Naive thymus-derived CD8-positive, alpha-beta T cell (primary cell): ENCODE results near the gene PRXL2B. TPM values are rescaled to one million over a fixed set of nuclear protein-coding genes. Genes with fewer than 3 reads are reported as not detected.

Experiments used
- ATAC-seq, 2 donors: fragments of 150-1000 bp; cut with Tn5 transposase in 1 of 2; sonication (Bioruptor Pico), chemical (Tn5 transposase) in 1 of 2; 1 replicate in 1 of 2; 2 replicates in 1 of 2; pipeline ENCODE4 v1.10.0; 2021; ENCODE audit warnings: mild to moderate bottlenecking in 2 of 2, moderate library complexity in 2 of 2
- POLR2A ChIA-PET: fragments of 350-600 bp; sonication (Branson Sonifier 250); formaldehyde crosslinking; loops from one replicate; lab custom pipeline; 2021; ENCODE audit warnings: antibody characterized with exemption; lab: Charles Lee
- DNase-seq, 10 donors: peaks; one replicate each; pipeline versions ENCODE4 v3.0.0 to v3.0.0-alpha.2; 2020 to 2022
- H3K27ac Mint-ChIP-seq, 10 donors: one replicate each; pipeline ENCODE4 v1.8.0; 2020 to 2022; ENCODE audit warnings: mild to moderate bottlenecking in 10 of 10, mixed read lengths in 10 of 10, moderate library complexity in 4 of 10, inconsistent platforms in 1 of 10
- H3K27me3 Mint-ChIP-seq, 5 donors: one replicate each; pipeline ENCODE4 v1.8.0; 2021 to 2022; ENCODE audit warnings: mixed read lengths in 5 of 5
- H3K36me3 Mint-ChIP-seq, 3 donors: one replicate each; pipeline ENCODE4 v1.8.0; 2020 to 2022; ENCODE audit warnings: mixed read lengths in 3 of 3, mild to moderate bottlenecking in 2 of 3, inconsistent platforms in 1 of 3
- H3K4me1 Mint-ChIP-seq, 4 donors: one replicate each; pipeline ENCODE4 v1.8.0; 2021 to 2022; ENCODE audit warnings: mixed read lengths in 4 of 4
- H3K4me3 Mint-ChIP-seq, 10 donors: one replicate each; pipeline ENCODE4 v1.8.0; 2020 to 2022; ENCODE audit warnings: mild to moderate bottlenecking in 10 of 10, mixed read lengths in 10 of 10, moderate library complexity in 6 of 10, inconsistent platforms in 1 of 10
- H3K9me3 Mint-ChIP-seq, 9 donors: one replicate each; pipeline ENCODE4 v1.8.0; 2020 to 2022; ENCODE audit warnings: mixed read lengths in 9 of 9, mild to moderate bottlenecking in 3 of 9, inconsistent platforms in 1 of 9, moderate library complexity in 1 of 9
- polyA plus RNA-seq, 3 donors: library from polyadenylated mRNA; unstranded; fragments of 300-500 nt; fragmentation: Illumina TruSeq; gene quantifications; one replicate each; pipeline ENCODE4 v1.2.3, GENCODE V29; 2021
- total RNA-seq, 8 experiments: library from RNA in 2 of 8; stranded (reverse) in 2 of 8; gene quantifications; one replicate each; pipeline ENCODE4 v1.2.3 and lab custom pipeline; 2021 to 2026

Gene PRXL2B
- total and polyA plus RNA-seq, 5 experiments from 2014 or later = 20.6 to 45.4 (median 37.5) TPM

DNA sequence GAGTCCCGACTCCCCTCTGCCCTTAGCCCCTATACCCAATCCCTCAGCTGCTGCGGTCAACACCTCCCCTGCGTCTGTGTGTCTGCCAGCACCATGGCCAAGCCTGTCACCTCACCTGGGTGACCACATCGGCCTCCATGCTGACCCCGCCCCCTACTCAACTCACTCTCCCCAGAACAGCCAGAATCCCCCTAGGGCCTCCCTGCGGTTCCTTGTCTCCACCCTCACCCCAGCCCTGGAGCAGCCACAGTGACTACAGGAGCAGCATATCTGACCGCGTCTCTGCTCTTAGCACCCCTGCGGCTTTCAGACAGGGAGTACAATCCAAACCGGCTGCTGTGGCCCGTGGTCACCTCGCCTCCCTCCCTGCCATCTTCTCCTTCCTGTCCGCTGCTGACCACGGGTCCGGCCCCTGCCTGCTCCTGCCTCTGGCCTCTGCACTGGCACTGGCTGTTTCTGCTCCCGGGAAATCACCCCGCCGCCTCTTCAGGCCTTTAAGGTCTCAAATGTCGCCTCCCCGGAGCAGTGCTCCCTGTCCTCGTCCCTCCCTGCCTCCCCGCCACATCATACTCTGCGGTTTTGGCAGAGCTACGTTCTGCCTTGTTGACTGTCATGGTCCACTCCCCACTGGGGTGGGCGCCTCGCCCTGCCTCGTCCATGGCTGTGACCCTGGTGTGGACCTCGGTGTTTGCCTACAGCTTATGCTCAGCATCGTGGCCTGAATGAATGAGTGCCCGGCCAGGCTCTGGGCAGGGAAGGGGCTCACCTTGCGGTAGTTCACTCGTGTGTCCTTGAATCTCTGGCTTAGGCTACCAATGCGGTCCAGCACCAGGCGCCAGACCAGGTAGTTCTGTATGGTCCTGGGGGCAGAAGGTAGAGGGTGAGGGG is 11.1 kb downstream of the PRXL2B start:
- Mint-ChIP-seq H3K27me3 (peaks cover 0 to 4% (median 1%) of the 10 kb centered on the region in 5 donors), H3K36me3 (no peaks in the 10 kb centered on the region), H3K27ac (peak overlapping the region in 3 of 10 donors; percentile 40 to 67 (median 57)), H3K4me1 (peaks cover 0 to 10% (median 6%) of the 10 kb centered on the region in 4 donors), H3K9me3 (peaks cover 0 to 9% (median 3%) of the 10 kb centered on the region in 9 donors), H3K4me3 (no peak overlapping the region)
- POLR2A ChIA-PET = no interaction called here
- DNase-seq = peak in 1 of 10 donors; percentile 59
- no peak for ATAC-seq

DNA sequence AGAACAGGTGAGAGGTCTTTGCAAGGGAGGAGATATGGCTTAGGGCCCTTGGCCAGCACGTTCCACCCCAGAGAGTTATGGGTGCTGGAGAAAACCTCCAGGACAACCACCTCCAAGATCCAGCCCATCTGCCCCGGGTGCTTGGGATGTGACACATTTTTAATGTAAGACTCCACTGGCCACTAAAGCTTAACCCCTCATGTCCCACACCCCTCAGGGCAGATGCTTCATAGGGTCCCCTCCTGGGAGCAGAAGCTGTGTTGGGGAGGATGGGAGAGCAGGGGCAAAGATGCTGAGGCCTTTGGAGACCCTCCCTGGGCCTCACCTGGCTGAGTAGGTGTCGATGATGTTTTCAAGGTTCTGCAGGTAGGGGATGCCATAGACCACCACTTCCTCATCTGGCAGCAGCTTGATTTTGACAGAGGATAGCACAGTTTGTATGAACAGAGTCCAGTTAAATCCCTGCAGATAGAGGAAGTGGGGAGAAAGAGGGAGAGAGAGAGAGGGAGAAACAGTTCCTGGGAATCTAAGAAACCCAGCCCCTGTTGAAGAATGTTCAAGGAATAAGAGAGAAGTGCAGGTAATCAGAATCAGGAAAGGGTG is 11.9 kb downstream of the PRXL2B start:
- ATAC-seq = no peak
- DNase-seq = no peak
- Mint-ChIP-seq H3K36me3 (no peaks in the 10 kb centered on the region), H3K27ac (no peak overlapping the region), H3K4me1 (peaks cover 0 to 7% (median 3%) of the 10 kb centered on the region in 4 donors), H3K4me3 (no peak overlapping the region), H3K9me3 (peaks cover 0 to 9% (median 3%) of the 10 kb centered on the region in 9 donors), H3K27me3 (peaks cover 0 to 5% (median 1%) of the 10 kb centered on the region in 5 donors)
- POLR2A ChIA-PET = no interaction called here

DNA sequence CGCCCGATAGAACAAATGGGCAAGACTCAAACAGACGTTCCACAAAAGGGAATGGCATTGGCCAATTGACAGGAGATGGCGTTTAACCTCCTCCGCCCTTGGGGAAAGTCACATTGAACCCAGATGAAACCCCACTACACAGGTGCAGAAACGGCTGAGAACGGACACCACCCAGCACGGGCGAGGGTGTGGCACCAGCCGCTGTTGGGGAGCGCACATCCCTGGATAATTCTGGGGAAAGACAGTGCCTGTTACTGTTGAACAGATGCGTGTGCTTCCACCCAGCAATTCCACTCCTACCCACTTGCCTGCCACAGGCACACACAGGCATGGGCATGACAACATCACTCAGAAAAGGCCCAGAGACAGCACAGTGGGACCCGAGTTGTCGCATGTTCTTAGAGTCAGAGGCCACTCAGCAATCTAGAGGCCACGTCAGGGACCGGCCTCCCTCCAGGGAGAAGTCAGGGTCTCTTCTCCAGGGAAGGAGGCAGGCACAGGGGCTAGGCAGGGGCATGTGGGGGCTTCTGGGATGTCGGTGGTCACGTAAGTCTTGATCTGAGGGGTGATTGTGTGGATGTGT is 15.2 kb downstream of the PRXL2B start:
- Mint-ChIP-seq H3K4me1 (peaks cover 0 to 7% (median 3%) of the 10 kb centered on the region in 4 donors), H3K36me3 (no peaks in the 10 kb centered on the region), H3K4me3 (no peak overlapping the region), H3K9me3 (peaks cover 0 to 9% (median 3%) of the 10 kb centered on the region in 9 donors), H3K27me3 (peaks cover 0 to 5% (median 0%) of the 10 kb centered on the region in 5 donors), H3K27ac (peak overlapping the region in 1 of 10 donors; percentile 45)
- POLR2A ChIA-PET = interaction anchor here (0.7 kb wide), 1 partner anchor 46 kb away, joined by 3 read pairs; no protein-coding TSS in a partner anchor
- ATAC-seq = no peak
- DNase-seq = no peak

DNA sequence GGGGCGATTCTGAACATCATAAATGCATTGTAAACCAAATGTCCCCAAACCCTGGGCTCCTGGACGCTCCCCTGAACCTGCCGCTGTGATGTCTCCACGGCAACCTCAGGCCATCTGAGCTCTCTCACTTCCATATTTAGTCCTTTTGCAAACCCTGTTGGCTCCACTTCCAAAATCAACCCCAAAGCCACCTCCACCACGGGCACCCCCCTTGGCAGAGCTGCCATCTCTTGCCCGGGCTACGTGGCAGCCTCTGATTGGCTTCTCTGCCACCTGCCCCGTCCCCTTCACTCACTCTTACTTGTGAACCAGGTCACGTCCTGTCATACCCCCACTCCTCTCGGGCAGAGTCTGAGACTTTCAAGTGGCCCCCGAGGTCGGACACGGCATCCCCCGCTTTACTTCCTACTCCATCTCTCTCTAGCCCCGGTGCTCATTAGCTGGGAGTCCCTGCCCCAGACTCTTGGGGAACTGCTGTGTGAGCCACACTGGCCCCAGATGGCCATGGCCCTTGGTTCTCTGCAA is 15.8 kb downstream of the PRXL2B start:
- Mint-ChIP-seq H3K27me3 (peaks cover 0 to 5% (median under 1%) of the 10 kb centered on the region in 5 donors), H3K36me3 (no peaks in the 10 kb centered on the region), H3K4me1 (peaks cover 0 to 5% (median 2%) of the 10 kb centered on the region in 4 donors), H3K27ac (no peak overlapping the region), H3K9me3 (peaks cover 0 to 9% (median 3%) of the 10 kb centered on the region in 9 donors), H3K4me3 (no peak overlapping the region)
- DNase-seq (no peak), ATAC-seq (no peak)
- POLR2A ChIA-PET = interaction anchor here (0.6 kb wide), 1 partner anchor 20 kb away, joined by 4 read pairs; no protein-coding TSS in a partner anchor

DNA sequence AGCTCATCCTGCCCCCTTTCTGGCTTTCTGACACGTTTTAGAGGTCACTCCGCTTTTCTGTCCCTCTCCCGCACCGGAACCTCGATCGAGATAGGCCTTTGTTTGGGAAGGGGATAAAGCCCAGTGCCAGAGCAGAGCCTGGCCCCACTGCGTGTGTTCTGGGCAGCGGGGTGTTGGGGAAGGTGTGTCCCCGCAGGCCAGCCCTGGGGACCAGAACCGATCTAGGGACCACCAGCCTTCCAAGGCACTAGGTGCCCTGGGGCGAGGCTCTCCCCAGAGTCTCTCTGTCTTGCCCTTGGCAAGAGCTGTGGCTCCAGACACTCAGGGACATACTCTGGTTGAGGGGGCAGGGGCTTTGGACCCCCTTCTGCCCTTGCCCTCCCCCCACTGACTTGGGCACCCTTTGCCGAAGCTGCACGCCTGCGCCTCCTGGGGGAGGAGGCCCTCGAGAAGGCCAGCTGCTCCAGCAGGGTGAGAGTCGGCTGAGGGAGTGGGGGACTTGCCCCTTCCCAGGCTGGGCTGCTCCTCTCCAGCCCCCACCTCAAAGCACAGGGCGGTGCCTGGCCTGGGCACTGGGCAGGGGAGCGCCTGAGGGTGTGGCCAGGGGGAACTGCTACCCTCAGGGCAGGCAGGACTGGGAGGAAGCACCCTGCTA is 16.4 kb downstream of the PRXL2B start:
- Mint-ChIP-seq H3K4me1 (peaks cover 0 to 3% (median 0%) of the 10 kb centered on the region in 4 donors), H3K9me3 (peaks cover 0 to 9% (median 3%) of the 10 kb centered on the region in 9 donors), H3K27ac (no peak overlapping the region), H3K36me3 (no peaks in the 10 kb centered on the region), H3K4me3 (no peak overlapping the region), H3K27me3 (peaks cover 0 to 5% (median 1%) of the 10 kb centered on the region in 5 donors)
- DNase-seq = no peak
- no peak for ATAC-seq
- POLR2A ChIA-PET = interaction anchor here (0.6 to 0.9 kb wide), 2 partner anchors 17 to 20 kb away, joined by 4 read pairs; no protein-coding TSS in a partner anchor

DNA sequence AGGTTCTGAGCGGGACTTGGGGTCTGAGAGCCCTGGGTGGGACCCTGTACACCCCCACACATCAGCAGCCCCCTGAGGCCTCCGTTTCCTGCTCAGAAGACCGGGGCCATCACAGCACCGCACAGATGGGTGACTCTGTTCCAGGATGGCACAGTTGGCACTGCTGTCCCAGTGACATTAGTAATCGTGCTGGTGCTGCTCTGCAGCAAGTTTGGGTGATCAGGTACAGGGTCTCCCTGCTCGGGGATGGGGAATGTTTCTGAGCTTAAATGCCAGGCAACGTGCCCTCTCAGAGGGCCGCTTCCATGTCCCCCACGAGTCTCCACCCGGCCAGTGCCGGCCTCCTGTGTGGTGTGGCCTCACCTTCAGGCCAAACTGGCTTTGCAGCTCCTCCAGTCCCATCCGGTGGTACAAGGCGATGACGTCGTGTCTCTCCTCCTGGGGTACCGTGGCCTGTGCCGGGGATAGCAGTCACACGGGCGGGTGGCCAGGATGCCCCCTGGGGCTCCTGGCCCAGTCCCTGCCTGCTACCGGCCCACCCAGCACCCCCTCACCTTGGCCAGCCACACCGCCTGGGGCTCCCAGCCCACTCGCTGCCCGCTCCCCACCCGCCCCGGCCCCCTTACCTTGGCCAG is 17.1 kb downstream of the PRXL2B start:
- Mint-ChIP-seq H3K27ac (no peak overlapping the region), H3K4me3 (no peak overlapping the region), H3K9me3 (peaks cover 0 to 4% (median 1%) of the 10 kb centered on the region in 9 donors), H3K4me1 (peaks cover 0 to 3% (median 0%) of the 10 kb centered on the region in 4 donors), H3K27me3 (peaks cover 0 to 5% (median 1%) of the 10 kb centered on the region in 5 donors), H3K36me3 (no peaks in the 10 kb centered on the region)
- POLR2A ChIA-PET = interaction anchor here (0.9 kb wide), 1 partner anchor 18 kb away, joined by 4 read pairs; no protein-coding TSS in a partner anchor
- no peak for ATAC-seq
- DNase-seq = no peak

DNA sequence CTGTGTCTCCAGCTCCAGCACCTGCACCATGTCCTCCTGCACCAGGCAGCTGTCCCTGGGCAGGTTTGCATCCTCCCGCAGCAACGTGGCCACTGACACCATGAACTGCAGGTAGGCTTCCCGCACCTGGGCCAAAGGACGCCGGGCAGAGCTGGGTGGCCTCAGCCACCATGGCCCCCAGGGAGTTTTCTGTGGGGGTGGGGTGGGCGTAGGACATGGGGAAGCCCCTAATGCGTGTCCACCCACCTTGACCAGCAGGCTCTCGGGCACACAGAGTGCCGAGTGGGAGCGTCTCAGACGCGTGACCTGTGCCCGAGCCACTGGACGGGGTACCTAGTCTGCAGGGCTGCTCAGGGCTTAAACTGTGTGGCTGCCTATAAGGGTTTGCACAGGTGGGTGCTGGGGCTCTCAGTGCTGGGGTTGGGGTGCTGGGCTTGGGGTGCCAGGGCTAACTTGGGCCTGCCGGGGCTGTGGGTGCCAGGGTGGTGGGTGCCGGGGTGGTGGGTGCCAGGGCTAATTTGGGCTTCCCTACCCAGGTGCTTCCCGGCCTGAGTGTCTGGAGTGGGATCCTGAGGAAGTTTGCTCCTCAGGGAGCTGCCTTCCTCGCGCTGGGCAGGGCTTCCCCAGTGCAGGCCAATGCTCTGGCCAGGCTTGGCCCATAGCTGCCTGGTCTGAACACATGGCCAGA is 17.7 kb downstream of the PRXL2B start:
- H3K27ac Mint-ChIP-seq = no peak overlapping the region
- no peak for DNase-seq
- no peak for ATAC-seq
- H3K36me3 Mint-ChIP-seq = no peaks in the 10 kb centered on the region
- peaks cover 0 to 3% (median 0%) of the 10 kb centered on the region in 4 donors for H3K4me1 Mint-ChIP-seq
- POLR2A ChIA-PET = no interaction called here
- no peak overlapping the region for H3K4me3 Mint-ChIP-seq
- peaks cover 0 to 5% (median 1%) of the 10 kb centered on the region in 5 donors for H3K27me3 Mint-ChIP-seq
- H3K9me3 Mint-ChIP-seq = peaks cover 0 to 2% (median 0%) of the 10 kb centered on the region in 9 donors

DNA sequence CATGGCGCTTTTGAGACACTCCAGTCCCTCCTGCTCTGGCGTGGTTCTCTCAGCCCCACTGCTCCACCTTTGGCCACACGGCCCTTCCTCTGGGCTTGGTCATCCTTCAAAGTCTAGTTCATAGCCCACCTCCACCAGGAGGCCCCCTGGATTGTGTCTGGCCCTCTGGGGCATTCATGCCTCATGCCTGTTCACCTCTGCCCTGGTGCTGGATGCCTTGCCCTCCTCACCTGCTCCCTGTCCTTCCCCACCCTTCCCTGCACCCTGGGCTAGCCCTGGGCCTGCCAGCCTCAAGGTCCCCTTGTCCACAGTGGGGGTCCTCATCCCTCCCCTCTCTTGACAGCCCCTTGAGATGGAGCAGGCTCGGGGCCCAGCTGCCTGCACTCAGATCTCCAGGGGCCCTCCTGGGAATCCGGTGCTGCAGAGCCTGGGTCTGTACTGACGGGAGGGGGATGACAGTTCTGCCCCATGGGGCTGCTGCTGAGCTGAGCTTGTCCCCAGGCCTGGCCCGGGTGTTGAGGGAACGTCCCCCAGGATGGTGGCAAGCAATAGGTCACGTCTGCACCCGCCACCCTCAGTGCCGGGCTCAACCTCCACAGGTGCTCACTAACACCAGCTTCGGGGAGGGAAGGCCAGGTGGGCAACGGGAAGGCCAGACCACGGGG is 18.4 kb downstream of the PRXL2B start:
- Mint-ChIP-seq H3K27me3 (peaks cover 0 to 5% (median 1%) of the 10 kb centered on the region in 5 donors), H3K36me3 (no peaks in the 10 kb centered on the region), H3K4me3 (no peak overlapping the region), H3K4me1 (peaks cover 0 to 3% (median 0%) of the 10 kb centered on the region in 4 donors), H3K27ac (no peak overlapping the region), H3K9me3 (peaks cover 0 to 2% (median 0%) of the 10 kb centered on the region in 9 donors)
- POLR2A ChIA-PET = no interaction called here
- DNase-seq (no peak), ATAC-seq (no peak)

DNA sequence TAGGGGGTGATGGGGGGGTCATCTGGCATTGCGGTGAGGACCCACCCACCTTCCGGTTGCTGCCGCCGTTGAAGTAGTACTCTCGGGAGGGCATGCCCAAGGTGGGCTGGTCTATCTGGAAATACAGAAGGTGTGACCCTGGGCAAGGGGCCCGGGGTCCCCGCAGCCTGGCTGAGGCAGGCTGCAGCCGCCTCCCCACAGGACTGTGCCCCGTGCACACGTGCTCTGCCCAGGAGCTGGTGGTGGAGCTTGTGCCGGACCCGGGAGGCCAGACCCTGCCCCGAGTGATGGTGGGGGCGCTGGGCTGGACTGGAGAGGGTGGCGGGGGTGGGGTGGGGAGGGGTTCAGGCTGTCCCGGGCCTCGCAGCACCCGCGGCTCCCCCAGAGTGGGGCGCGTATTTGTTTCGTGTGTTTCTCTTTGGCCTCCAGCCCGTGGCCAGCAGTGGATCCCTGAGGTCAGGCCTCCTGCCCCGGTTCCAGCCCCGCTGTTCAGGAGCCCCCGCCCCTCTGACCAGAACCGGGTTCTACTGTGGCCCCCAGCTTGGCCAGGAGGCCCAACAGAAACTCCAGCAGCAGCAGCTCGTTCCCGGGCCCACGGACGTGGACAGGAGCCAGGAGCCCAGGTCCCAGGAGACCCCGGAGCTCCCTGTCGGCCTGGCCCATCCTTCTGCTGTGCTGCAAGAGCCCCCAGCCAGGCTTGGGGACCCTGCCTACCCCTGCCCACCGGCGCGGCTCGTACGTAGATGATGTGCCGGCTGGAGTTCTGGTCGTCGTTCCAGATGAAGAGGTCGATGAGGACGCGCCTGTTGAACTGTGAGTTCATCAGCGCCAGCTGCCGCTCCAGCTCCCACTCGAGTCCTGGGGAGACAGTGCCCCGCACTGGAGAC is 19.2 kb downstream of the PRXL2B start:
- peaks cover 0 to 5% (median 1%) of the 10 kb centered on the region in 5 donors for H3K27me3 Mint-ChIP-seq
- H3K4me3 Mint-ChIP-seq = no peak overlapping the region
- peaks cover 0 to 3% (median under 1%) of the 10 kb centered on the region in 4 donors for H3K4me1 Mint-ChIP-seq
- POLR2A ChIA-PET = no interaction called here
- ATAC-seq = no peak
- no peak for DNase-seq
- H3K27ac Mint-ChIP-seq = no peak overlapping the region
- no peaks in the 10 kb centered on the region for H3K36me3 Mint-ChIP-seq
- peaks cover 0 to 2% (median 0%) of the 10 kb centered on the region in 9 donors for H3K9me3 Mint-ChIP-seq

DNA sequence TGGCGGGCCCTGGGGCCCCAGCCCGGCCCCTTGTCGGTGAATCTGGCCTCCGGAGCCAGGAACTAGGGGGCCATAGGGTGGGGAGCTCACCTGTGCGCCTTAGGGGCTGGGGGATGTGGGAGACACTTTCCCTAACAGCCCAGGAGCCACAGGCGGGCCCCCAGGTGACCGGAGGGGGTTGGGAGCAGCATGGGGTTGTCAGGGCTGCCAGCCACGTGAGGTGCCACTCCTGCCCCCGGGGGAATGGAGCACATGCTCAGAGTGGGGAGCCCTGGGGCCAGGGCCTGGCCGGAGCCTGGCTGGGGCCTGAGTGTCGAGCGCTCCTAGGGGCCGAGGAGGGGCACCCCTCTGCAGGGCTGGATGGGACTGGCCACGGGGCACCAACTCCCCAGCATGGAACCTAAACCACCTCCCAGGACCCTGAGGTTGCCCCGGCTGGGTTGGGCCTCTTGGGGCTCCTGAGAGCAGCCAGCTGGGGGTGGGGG is 19.9 kb downstream of the PRXL2B start:
- ATAC-seq = no peak
- POLR2A ChIA-PET = no interaction called here
- no peak for DNase-seq
- H3K9me3 Mint-ChIP-seq = peaks cover 0 to 2% (median 0%) of the 10 kb centered on the region in 9 donors
- H3K27me3 Mint-ChIP-seq = peaks cover 0 to 5% (median 1%) of the 10 kb centered on the region in 5 donors
- no peak overlapping the region for H3K27ac Mint-ChIP-seq
- no peaks in the 10 kb centered on the region for H3K36me3 Mint-ChIP-seq
- peaks cover 0 to 3% (median under 1%) of the 10 kb centered on the region in 4 donors for H3K4me1 Mint-ChIP-seq
- H3K4me3 Mint-ChIP-seq = no peak overlapping the region
